ENCODE measurements around the gene TMEM25.
A peak's percentile ranks its signal among the peaks of the same experiment; 100 is the strongest.
"Not testable (repeated sequence)": the region's sequence is repeated elsewhere in the genome, so short reads cannot be mapped to it uniquely, and the experiment has no call there.

The TMEM25 gene

GRCh38 chr11:118530683-118531596, at the start of gene TMEM25:
Gene TMEM25 (plus strand): TSS chr11:118531192. CDS start chr11:118531802, 610 bp downstream.
- H3K4me3 ChIP-seq (ENCODE audit: low read depth, low read length), result peak within 1 kb of the TSS; percentile 97

DNA sequence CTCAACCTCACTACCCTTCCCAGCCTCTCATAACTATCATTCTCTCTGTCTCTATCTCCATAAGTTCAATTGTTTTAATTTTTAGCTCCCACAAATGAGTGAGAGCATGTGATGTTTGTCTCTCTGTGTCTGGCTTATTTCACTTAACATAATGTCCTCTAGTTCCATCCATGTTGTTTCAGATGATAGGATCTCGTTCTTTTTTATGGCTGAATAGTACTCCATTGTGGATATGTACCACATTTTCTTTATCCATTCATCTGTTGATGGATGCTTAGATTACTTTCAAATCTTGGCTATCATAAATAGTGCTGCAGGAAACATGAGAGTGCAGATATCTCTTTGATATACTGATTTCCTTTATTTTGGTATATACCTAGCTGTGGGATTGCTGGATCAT, 49.8 kb upstream of the TMEM25 start:
- H3K4me3 ChIP-seq (ENCODE audit: low read depth, low read length), result not testable (repeated sequence)

DNA sequence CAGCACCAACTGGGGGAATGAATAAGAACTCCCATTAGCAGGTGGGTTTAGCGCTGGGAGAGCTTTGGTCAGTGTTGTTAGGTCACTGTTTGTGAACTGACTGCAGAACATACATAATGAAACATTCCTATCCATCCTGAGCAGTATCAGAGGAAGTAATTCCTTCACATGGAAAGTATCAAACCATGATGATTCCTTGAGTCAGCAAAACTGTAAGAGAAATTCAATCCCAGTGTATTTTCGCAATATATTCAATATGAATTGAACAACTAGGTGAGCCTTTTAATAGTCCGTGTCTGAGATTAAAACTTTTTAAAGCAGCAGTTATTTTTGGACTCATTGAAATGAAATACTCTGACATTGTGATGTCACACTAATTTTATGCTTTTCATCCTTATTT, 46.6 kb upstream of the TMEM25 start:
- no peak overlapping the region for H3K4me3 ChIP-seq (ENCODE audit: low read depth, low read length)

DNA sequence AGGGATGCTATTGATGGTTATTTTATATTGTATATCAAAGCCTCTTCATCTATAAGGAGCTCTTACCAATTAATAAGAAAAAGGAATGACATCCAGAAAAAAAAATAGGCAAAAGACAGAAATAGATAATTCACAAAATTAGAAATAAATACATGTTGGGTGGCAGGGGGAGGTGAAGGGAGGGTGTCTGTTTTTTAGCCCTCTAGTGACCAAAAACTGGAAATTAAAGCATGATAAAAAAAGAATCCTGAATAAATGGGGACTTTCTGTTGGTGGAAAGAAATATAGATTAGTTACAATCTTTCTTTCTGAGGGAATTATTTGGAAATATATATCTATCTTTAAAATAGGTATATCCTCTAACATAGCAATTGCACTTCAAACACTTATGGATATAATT, 45.7 kb upstream of the TMEM25 start:
- no peak overlapping the region for H3K4me3 ChIP-seq (ENCODE audit: low read depth, low read length)

DNA sequence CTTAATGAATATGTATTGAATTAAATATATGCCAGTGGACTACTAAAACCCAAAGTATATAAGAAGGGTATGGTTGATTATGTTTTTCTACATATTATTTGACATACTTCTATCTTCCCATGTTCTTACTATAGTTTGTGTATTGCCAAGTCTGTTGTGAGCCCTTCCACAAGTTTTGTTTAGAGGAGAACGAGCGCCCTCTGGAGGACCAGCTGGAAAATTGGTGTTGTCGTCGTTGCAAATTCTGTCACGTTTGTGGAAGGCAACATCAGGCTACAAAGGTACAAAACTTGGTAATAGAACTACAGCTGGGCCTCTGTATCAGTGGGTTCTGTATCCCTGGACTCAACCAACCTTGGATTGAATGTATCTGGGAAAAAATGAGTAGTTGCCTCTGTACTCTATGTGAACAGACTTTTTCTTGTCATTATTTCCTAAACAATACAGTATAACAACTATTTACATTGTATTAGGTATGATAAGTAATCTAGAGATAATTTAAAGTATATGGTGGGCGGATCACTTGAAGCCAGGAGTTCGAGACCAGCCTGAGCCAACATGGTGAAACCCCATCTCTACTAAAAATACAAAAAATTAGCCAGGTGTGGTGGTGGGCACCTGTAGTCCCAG, 42.4 kb upstream of the TMEM25 start:
- no peak overlapping the region for H3K4me3 ChIP-seq (ENCODE audit: low read depth, low read length)

- H3K4me3 ChIP-seq (ENCODE audit: low read depth, low read length), result no peak overlapping the region
Measured at GRCh38 chr11:118491041-118491440, 40.0 kb upstream of the TMEM25 start.

DNA sequence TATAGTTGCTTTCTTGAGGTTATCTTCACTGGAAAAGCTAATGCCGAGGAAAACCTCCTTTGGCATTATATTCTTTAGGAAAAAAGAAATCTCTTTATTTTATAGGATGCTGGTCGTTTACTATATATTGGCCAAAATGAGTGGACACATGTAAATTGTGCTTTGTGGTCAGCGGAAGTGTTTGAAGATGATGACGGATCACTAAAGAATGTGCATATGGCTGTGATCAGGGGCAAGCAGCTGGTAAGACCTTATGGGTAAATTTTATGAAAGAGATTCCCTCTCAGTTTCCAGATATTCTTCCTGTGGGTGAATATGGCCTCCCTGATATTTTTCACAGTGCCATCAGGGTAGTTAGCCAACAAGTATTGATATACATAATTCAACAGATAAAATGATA, 33.2 kb upstream of the TMEM25 start:
- H3K4me3 ChIP-seq (ENCODE audit: low read depth, low read length), result no peak overlapping the region

GRCh38 chr11:118503216-118503615, 27.8 kb upstream of the TMEM25 start:
- H3K4me3 ChIP-seq (ENCODE audit: low read depth, low read length), result no peak overlapping the region

GRCh38 chr11:118511601-118512000, 19.4 kb upstream of the TMEM25 start:
- no peak overlapping the region for H3K4me3 ChIP-seq (ENCODE audit: low read depth, low read length)

GRCh38 chr11:118514103-118514502, 16.9 kb upstream of the TMEM25 start:
- H3K4me3 ChIP-seq (ENCODE audit: low read depth, low read length), result no peak overlapping the region

DNA sequence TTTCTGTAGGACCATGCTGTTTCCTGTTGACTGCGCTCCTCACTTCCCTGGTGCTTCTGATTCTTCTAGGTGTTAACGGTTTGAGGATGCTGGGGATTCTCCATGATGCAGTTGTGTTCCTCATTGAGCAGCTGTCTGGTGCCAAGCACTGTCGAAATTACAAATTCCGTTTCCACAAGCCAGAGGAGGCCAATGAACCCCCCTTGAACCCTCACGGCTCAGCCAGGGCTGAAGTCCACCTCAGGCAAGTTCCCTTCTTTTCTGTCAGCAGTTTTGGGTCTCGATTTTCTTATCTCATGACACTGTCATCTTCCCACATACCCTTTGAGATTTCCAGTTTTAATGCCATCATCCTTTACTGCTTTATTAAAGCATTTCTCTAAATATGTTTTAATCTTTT, 11.4 kb upstream of the TMEM25 start:
- no peak overlapping the region for H3K4me3 ChIP-seq (ENCODE audit: low read depth, low read length)

DNA sequence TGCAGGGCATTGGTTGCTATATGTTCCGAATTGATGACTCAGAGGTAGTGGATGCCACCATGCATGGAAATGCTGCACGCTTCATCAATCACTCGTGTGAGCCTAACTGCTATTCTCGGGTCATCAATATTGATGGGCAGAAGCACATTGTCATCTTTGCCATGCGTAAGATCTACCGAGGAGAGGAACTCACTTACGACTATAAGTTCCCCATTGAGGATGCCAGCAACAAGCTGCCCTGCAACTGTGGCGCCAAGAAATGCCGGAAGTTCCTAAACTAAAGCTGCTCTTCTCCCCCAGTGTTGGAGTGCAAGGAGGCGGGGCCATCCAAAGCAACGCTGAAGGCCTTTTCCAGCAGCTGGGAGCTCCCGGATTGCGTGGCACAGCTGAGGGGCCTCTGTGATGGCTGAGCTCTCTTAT, 9.1 kb upstream of the TMEM25 start:
- H3K4me3 ChIP-seq (ENCODE audit: low read depth, low read length), result no peak overlapping the region

DNA sequence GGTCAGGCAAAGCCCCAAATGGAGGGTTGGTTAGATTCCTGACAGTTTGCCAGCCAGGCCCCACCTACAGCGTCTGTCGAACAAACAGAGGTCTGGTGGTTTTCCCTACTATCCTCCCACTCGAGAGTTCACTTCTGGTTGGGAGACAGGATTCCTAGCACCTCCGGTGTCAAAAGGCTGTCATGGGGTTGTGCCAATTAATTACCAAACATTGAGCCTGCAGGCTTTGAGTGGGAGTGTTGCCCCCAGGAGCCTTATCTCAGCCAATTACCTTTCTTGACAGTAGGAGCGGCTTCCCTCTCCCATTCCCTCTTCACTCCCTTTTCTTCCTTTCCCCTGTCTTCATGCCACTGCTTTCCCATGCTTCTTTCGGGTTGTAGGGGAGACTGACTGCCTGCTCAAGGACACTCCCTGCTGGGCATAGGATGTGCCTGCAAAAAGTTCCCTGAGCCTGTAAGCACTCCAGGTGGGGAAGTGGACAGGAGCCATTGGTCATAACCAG, 8.4 kb upstream of the TMEM25 start:
- no peak overlapping the region for H3K4me3 ChIP-seq (ENCODE audit: low read depth, low read length)

- no peak overlapping the region for H3K4me3 ChIP-seq (ENCODE audit: low read depth, low read length)
Measured at GRCh38 chr11:118524356-118524755, 6.6 kb upstream of the TMEM25 start.

GRCh38 chr11:118524757-118525470, 6.1 kb upstream of the TMEM25 start:
- H3K4me3 ChIP-seq (ENCODE audit: low read depth, low read length), result no peak overlapping the region

- no peak overlapping the region for H3K4me3 ChIP-seq (ENCODE audit: low read depth, low read length)
Measured at GRCh38 chr11:118526688-118527087, 4.3 kb upstream of the TMEM25 start.

DNA sequence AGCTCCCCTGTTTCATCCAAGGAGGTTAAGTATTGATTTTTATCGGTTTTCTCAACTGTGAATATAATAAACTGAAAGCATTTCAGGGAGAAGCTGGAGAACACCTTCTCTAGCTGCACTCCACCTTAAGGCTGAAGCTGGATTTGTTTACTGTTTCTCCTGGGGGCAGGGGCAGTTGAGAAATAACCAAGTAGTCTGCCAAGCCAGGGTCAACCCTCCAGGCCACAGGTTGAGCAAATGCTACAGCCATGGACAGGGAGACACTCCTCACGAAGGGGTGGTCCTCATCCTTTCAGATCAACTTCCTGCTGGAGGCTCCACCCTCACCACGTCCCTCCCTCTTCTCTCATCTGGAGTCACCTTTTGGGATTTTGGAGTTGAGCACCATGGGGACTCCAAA, 3.9 kb upstream of the TMEM25 start, which contains the start of gene TTC36:
TTC36 (plus strand) TSS at position 366 of the 400 bp plus-strand sequence; CDS start at position 387, 21 bp downstream.
- no peak within 1 kb of the TSS for H3K4me3 ChIP-seq (ENCODE audit: low read depth, low read length)

GRCh38 chr11:118528511-118528910, 2.5 kb upstream of the TMEM25 start:
- H3K4me3 ChIP-seq (ENCODE audit: low read depth, low read length), result no peak overlapping the region

DNA sequence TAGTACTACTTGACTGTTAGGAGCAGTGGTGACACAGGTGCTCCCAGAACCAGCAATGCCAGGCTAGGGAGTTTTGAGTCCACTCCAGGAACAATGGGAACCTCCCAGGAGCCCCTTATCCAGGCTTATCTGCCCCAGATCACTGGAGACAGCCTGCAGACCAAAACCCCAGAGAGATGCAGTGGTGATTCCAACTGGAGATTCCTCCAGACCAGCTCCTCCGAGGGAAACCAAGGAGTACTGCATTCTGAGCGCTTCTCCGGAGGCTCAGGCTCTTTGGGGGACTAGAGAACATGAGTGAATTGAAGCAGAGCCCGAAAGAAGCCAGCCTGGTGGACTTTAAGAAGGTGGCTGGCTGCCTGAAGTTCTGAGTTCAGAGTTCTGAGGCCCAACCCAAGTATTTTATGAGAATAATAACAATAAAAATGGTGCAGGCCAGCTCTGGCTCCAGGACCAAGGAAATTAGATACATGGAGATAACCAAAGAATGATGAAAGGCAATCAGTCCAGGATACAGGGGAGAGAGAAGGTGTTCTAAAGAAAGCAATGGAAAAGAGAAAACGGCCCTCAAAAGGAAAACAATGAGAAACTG, 1.3 kb upstream of the TMEM25 start:
- peak overlapping the region; percentile 97 for H3K4me3 ChIP-seq (ENCODE audit: low read depth, low read length)

DNA sequence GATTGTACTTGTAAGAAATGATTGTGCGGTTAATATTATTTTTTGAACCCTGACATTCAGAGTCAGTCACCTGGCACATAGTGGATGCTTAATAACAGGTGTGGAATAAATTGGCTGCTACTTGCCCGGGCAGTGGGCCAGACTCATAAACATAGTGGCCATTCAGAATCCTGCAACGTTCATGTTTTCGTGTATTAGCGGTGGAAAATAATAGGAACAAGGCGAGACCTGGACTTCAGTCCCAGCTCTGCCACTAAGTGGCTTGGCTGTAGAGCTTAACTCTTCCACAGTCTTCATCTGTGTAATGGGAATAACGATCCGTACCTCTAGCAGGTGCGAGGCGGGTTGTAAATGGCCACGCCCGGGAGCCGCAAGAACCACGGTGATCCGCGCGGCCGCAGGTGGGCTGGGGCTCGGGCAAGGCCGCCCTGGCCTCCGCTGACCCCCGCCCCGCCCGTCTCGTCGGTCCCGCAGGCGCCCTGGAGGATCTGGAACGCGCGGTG, 761 bp upstream of the TMEM25 start:
- H3K4me3 ChIP-seq (ENCODE audit: low read depth, low read length), result peak overlapping the region; percentile 97

Data from iPS-11a (cell line).